ENCODE data around the gene CACNA1C.
"Not testable (repeated sequence)": the region's sequence is repeated elsewhere in the genome, so short reads cannot be mapped to it uniquely, and the experiment has no call there.

Gene CACNA1C

GRCh38 chr12:2113119-2113912, 60.5 kb downstream of the CACNA1C start:
- DNase-seq: no peak

DNA sequence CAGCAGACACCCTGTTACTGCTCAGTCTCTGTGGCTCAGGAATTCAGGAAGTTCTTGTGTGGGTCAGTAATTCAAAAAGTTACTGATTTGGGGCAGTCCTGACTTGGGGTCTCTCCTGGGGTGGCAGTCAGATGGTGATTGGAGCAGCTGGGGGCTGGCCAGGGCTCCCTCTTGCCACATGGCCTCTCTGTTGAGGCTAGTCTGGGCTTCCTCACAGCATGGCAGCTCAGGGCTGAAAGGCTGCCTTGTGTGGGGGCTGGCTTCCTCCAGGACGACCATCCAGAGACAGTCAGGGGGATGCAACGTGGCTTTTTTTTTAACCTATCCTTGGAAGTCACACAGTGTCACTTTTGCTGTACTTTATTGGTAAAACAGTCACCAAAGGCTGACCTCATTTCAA, 61.3 kb downstream of the CACNA1C start:
- DNase-seq: no peak

- no peak for DNase-seq
These were observed 62.5 kb downstream of the CACNA1C start for GRCh38 chr12:2115101-2115845.

- no peak for DNase-seq
These were observed 64.8 kb downstream of the CACNA1C start for GRCh38 chr12:2117541-2117940.

- peak; percentile 3 for DNase-seq
These were observed 65.3 kb downstream of the CACNA1C start for GRCh38 chr12:2118061-2118460.

DNA sequence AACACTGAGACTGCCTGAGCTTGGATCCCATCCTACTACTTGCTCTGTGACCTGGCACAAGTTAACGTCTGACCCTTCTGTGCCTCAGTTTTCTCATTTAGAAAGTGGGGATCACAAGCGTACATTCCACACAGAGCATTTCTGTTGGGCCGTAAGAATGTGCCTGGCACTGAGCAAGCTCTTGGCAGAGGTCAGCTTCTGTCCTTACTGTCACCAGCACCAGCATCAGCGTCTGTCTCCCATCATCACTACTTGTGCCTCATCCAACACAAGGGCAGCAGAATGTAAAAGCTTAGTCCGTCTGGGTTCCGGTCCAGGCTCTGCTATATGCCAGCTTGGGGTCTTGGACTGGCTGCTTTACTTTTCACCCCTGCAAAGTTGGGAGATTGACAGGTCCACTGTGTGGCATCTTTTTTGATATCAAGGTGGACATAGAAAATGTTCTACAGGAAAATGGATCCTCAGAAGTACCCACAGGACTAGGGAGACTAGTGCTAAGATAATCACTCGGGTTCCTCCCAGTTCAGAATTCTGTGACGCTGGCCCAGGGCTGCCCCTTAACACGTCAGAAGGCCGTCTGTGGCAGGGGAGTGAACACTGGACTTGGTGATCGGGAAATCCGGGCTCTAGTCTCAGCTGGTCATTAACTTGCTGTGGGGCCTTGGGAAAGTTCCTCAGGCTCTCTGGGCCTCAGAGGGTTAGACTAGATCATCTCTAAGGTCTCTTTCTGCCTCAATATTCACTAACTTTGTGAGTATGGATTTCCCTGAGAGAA, 65.9 kb downstream of the CACNA1C start:
- DNase-seq: no peak

DNA sequence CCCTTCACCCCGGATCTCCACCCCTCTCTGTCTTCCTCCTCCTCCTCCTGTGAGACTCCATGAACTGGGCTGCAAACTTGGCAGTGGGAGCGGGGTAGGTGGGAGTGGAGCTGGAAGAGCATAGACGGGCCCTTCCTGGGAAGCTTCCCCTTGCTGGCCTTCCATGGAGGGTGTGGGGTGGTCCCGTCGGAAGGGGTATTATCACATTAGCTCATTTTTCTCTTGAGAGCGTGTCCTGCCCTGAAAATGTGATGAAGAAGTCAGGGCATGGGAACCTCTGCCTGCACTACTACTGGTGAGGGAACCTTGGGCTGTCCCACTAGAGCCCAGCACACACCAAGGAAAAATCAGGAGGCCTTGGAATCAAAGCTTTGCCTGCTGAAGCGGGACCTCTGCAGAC, 66.5 kb downstream of the CACNA1C start:
- DNase-seq: no peak

GRCh38 chr12:2120982-2121758, 68.4 kb downstream of the CACNA1C start:
- no peak for DNase-seq

GRCh38 chr12:2124466-2125023, 71.8 kb downstream of the CACNA1C start:
- no peak for DNase-seq

GRCh38 chr12:2125651-2126522, 73.1 kb downstream of the CACNA1C start:
- DNase-seq: no peak

DNA sequence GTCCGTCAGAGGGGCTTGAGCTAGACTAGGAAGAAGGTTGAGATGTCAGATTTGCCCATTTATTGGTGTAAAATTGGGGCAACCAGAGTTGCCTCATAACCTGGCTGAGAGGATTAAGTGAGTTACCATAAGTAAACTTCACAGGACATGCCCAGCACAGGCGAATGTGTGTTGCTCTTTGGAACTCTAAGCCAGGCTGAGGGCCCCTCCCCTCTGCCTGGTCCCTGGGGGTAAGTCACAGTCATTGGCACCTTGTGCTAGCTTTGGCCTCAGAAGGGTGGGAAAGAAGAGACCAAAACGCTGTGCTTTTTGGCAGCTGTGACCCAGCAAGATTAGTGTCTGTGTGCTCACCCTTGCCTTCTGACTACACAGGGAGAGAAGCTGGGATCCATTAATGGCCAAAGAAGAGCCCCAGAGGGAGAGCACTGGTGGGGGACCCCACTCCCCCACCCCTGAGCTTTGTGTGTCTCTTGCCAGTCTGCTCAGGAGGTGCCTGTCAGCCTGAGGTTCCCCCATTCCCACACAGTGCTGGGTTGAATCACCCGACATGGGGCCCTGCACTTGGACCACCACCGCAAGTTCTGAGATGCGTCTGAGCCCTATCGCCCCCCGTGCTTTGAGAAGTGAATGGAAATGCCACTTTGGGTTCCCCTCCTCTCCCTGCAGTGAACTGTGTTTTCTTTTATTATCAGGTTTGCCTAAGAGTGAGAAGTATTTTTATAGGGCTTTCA, 74.1 kb downstream of the CACNA1C start:
- no peak for DNase-seq

- DNase-seq: no peak
These were observed 76.3 kb downstream of the CACNA1C start for GRCh38 chr12:2129076-2129475.

DNA sequence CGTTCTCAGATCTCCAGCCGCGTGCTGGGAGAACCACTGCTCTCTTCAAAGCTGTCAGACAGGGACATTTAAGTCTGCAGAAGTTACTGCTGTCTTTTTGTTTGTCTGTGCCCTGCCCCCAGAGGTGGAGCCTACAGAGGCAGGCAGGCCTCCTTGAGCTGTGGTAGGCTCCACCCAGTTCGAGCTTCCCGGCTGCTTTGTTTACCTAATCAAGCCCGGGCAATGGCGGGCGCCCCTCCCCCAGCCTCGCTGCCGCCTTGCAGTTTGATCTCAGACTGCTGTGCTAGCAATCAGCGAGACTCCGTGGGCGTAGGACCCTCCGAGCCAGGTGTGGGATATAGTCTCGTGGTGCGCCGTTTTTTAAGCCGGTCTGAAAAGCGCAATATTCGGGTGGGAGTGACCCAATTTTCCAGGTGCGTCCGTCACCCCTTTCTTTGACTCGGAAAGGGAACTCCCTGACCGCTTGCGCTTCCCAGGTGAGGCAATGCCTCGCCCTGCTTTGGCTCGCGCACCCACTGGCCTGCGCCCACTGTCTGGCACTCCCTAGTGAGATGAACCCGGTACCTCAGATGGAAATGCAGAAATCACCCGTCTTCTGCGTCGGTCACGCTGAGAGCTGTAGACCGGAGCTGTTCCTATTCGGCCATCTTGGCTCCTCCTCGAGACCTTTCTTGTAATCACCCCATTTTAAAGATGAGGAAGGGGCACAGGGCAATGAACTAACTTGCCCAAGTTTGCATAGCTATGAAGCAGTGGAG, 83.1 kb downstream of the CACNA1C start:
- not testable (repeated sequence) for DNase-seq

DNA sequence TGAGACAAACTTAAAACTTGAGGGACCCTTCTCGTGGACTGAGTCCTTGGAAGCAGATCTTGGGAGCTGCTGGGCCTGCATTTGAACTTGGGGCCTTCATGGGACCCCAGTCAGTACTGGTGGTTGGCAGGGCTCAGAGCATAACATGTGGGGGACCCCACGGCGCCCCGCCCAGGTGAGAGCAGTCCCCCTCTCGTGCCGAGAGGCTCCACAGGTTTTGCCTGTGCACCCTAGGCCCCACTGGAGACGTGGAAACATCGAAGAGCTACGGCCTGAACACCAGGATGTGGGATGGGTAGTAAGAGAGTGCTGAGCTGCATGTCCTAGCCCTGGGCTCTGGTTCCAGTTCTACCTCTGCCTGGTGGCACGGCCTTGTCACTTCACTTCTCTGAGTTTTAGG, 84.1 kb downstream of the CACNA1C start:
- no peak for DNase-seq

DNA sequence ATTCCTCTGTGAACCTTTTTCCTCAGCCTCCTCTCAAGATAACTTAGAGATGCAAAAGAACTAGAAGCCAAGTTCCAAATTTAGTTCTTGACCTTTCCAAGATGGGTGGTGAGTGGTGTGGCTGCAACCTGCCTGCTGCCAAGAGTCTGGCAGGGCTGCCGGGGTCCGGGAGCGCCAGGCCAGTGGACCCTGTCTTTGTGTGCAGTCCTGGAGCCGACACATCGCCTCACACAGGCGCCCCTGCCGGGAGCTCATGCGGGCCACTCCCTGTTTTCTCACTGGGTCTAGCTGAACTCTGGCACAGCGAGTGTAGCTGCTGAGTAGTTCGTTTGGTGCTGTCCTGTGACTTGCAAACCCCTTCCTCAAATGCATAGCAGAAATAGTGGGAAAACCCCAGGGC, 84.9 kb downstream of the CACNA1C start:
- no peak for DNase-seq

DNA sequence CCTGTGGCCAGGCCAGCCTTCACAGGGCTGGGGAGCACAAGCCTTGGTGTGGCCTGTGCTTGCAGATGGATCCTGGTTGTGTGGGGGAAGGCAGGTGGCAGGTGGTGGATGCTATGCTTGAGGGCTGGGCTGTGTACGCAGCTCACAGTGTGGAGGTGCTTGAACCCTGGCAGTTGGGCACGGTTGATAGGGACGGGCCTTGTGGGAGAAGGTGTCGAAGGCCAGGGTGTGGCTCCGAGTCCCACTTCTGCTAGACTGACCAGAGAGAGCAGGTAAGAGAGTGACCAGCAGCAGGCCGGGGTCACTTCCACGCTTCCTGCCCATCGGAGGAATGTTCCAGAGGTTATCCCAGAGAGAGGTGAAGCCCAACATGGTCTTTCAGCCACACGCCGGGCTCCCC, 85.5 kb downstream of the CACNA1C start:
- no peak for DNase-seq

- no peak for DNase-seq
These were observed 86.1 kb downstream of the CACNA1C start for GRCh38 chr12:2138871-2139308.

DNA sequence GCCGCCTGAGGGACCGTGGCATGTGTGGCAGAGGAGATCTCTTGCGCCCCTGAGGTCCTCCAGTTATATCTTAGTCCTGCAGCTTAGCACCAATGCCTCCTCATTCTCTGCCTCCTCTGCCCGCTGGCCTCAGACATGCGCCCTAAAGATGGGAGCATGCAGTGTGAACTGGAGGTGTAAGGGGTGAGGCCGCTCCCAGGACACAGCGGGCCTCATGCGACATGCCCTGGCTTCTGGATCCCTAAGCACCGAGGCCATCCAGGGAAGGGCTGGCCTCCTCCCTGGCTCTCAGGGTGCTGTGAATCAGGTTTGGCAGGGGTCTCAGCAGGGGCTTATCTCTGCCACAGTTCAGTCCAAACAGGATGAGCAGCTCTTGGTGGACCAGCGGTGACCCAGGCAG, 86.9 kb downstream of the CACNA1C start:
- DNase-seq: no peak

- no peak for DNase-seq
These were observed 88.2 kb downstream of the CACNA1C start for GRCh38 chr12:2140858-2141519.
